Measurements from ENCODE around the gene NEK6.

GRCh38 chr9:124352616-124353015 lies 94.9 kb downstream of the NEK6 start:
- TF ChIP-seq CTCF (IDR thresholded peaks at IDR 0.05): no peak
- no peak for TF ChIP-seq ZFX (IDR thresholded peaks at IDR 0.05; ENCODE audit: borderline replicate concordance)

Measured in 22Rv1 (cell line).